ENCODE measurements around the gene CLASP1.
"Not testable (repeated sequence)": the region's sequence is repeated elsewhere in the genome, so short reads cannot be mapped to it uniquely, and the experiment has no call there.

The CLASP1 gene

GRCh38 chr2:121307048-121307447 is 342.2 kb downstream of the CLASP1 start:
- Histone ChIP-seq H3K4me1 (ENCODE audit: low read length) (no peaks in the 10 kb centered on the region), H3K79me2 (ENCODE audit: low read length) (no peaks in the 10 kb centered on the region), H3K27me3 (ENCODE audit: low read depth, low read length) (peaks cover 45% of the 10 kb centered on the region), H4K20me1 (ENCODE audit: insufficient read depth, low read length) (no peaks in the 10 kb centered on the region), H3K36me3 (replicated peaks; ENCODE audit: low read depth, low read length) (no peaks in the 10 kb centered on the region), H3K27ac (ENCODE audit: low read length) (no peak overlapping the region), H3K9me3 (ENCODE audit: insufficient read depth, low read length) (no peaks in the 10 kb centered on the region), H3K4me3 (ENCODE audit: low read length) (no peak overlapping the region), H3K9ac (ENCODE audit: low read length) (no peak overlapping the region), H3K4me2 (ENCODE audit: low read length) (no peak overlapping the region), H2AFZ (ENCODE audit: low read depth, low read length) (no peak overlapping the region)
- TF ChIP-seq EZH2phosphoT487 (IDR thresholded peaks at IDR 0.05; ENCODE audit: low read depth) (no peak), CTCF (IDR thresholded peaks at IDR 0.05; ENCODE audit: low read depth, low read length) (no peak)

- H3K27ac ChIP-seq (ENCODE audit: low read length) = no peak overlapping the region
- no peaks in the 10 kb centered on the region for H3K9me3 ChIP-seq (ENCODE audit: insufficient read depth, low read length)
- H3K27me3 ChIP-seq (ENCODE audit: low read depth, low read length) = peaks cover 31% of the 10 kb centered on the region
- no peaks in the 10 kb centered on the region for H3K4me1 ChIP-seq (ENCODE audit: low read length)
- H3K4me3 ChIP-seq (ENCODE audit: low read length) = no peak overlapping the region
- H4K20me1 ChIP-seq (ENCODE audit: insufficient read depth, low read length) = no peaks in the 10 kb centered on the region
- no peak overlapping the region for H3K4me2 ChIP-seq (ENCODE audit: low read length)
- TF ChIP-seq CTCF (IDR thresholded peaks at IDR 0.05; ENCODE audit: low read depth, low read length) (no peak), EZH2phosphoT487 (IDR thresholded peaks at IDR 0.05; ENCODE audit: low read depth) (no peak)
- H3K79me2 ChIP-seq (ENCODE audit: low read length) = no peaks in the 10 kb centered on the region
- no peaks in the 10 kb centered on the region for H3K36me3 ChIP-seq (replicated peaks; ENCODE audit: low read depth, low read length)
- no peak overlapping the region for H3K9ac ChIP-seq (ENCODE audit: low read length)
- no peak overlapping the region for H2AFZ ChIP-seq (ENCODE audit: low read depth, low read length)
Observed at GRCh38 chr2:121304941-121305340, 344.3 kb downstream of the CLASP1 start.

GRCh38 chr2:121303531-121304263 is 345.6 kb downstream of the CLASP1 start:
- H3K27ac ChIP-seq (ENCODE audit: low read length) = no peak overlapping the region
- H3K4me2 ChIP-seq (ENCODE audit: low read length) = no peak overlapping the region
- H3K27me3 ChIP-seq (ENCODE audit: low read depth, low read length) = peaks cover 27% of the 10 kb centered on the region
- no peak overlapping the region for H3K9ac ChIP-seq (ENCODE audit: low read length)
- no peak for TF ChIP-seq CTCF (IDR thresholded peaks at IDR 0.05; ENCODE audit: low read depth, low read length)
- no peak for TF ChIP-seq EZH2phosphoT487 (IDR thresholded peaks at IDR 0.05; ENCODE audit: low read depth)
- no peaks in the 10 kb centered on the region for H3K36me3 ChIP-seq (replicated peaks; ENCODE audit: low read depth, low read length)
- no peaks in the 10 kb centered on the region for H3K4me1 ChIP-seq (ENCODE audit: low read length)
- H3K9me3 ChIP-seq (ENCODE audit: insufficient read depth, low read length) = no peaks in the 10 kb centered on the region
- no peak overlapping the region for H2AFZ ChIP-seq (ENCODE audit: low read depth, low read length)
- no peaks in the 10 kb centered on the region for H3K79me2 ChIP-seq (ENCODE audit: low read length)
- H3K4me3 ChIP-seq (ENCODE audit: low read length) = no peak overlapping the region
- no peaks in the 10 kb centered on the region for H4K20me1 ChIP-seq (ENCODE audit: insufficient read depth, low read length)

GRCh38 chr2:121301190-121301589 is 348.1 kb downstream of the CLASP1 start:
- H3K4me2 ChIP-seq (ENCODE audit: low read length); H3K9ac ChIP-seq (ENCODE audit: low read length); H3K36me3 ChIP-seq (replicated peaks; ENCODE audit: low read depth, low read length); H2AFZ ChIP-seq (ENCODE audit: low read depth, low read length); H3K4me3 ChIP-seq (ENCODE audit: low read length); H3K27ac ChIP-seq (ENCODE audit: low read length); H3K4me1 ChIP-seq (ENCODE audit: low read length); H3K9me3 ChIP-seq (ENCODE audit: insufficient read depth, low read length); H3K27me3 ChIP-seq (ENCODE audit: low read depth, low read length); H3K79me2 ChIP-seq (ENCODE audit: low read length); H4K20me1 ChIP-seq (ENCODE audit: insufficient read depth, low read length): not testable (repeated sequence)
